Jurkat, Clone E6-1 (cell line): ENCODE data around the gene TMEM184C.

Experiments
- DNase-seq: peaks from one replicate; pipeline ENCODE4 v3.0.0-alpha.2; 2011; ENCODE audit warnings: low read depth, low spot score
- H3K4me3 ChIP-seq: 2 replicates; pipeline ENCODE4 v1.5.1; 2011; ENCODE audit warnings: mild to moderate bottlenecking, low read length, control low read depth, moderate library complexity

The TMEM184C gene

DNA sequence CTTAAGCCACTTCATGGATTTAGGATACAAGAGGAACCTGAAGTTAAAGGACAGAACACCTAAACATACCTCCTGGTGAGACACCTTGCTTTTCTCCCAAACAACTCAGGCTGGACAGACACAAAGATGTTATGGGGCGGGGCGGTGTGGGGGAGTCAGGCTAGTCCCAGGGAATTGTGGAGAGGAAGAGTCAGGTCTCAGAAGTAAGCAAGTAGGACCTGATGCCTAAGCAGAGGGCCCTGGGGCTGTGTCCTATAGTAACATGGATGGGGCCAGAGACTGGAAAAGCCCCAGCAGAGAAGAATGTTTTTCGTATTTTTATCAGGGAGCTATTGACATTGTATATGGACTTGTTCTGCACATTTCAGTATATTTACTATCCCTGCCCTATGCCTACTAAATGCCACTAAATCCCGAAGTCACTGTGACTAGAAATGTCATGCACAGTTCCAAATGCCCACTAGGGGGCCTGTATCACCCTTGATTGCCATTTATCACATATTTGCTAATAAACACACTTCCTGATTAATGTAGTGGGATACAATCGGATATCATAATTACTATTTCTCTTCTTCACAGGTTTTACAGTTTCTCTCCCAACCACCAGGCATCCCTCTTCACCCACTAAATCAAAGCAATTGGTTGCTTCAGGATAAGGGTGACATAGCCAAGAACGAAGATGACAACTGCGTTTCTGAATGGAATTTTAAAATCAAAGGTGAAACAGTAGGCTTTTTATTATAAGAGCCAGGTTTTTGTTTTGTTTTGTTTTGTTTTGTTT lies 90.9 kb downstream of the TMEM184C start:
- peak; percentile 41 for DNase-seq
- no peak overlapping the region for H3K4me3 ChIP-seq

- no peak overlapping the region for H3K4me3 ChIP-seq
Measured at GRCh38 chr4:147709999-147710398, 92.8 kb downstream of the TMEM184C start.

DNA sequence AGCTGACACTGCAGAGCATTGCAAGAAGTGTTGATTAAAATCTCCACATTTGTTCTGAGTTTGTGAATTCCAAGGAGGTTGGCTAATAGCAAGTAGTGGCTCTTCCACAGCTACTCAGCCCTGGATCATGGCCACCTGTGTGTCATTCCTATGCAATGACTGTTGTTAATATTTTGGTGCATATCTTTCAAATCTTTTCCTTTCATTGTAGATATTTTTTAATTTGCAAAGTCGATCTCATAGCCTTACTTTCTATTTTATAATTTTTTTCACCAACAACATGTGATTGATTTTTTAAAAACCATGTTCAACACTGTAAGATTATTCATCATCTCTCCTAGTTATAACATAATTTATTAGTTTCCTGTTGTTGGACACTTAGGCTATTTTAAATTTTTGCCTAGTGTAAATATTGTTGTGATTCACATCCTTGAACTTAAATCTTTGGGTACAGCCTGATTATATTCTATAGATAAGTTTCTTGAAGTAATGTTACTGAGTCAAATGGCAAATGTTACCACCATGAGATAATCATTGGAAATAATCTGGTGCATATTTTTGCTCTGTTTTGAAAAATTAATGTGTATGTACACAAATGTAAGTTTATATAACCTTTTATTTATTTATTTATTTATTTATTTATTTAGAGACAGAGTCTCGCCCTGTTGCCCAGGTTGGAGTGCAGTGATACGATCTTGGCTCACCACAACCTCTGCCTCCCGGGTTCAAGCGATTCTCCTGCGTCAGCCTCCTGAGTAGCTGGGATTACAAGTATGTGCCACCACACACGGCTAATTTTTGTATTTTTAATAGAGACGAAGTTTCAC lies 97.6 kb downstream of the TMEM184C start:
- H3K4me3 ChIP-seq: no peak overlapping the region
- DNase-seq: no peak

More at GRCh38 chr4:147709999-147710398, 92.8 kb downstream of the TMEM184C start:
- DNase-seq: no peak

DNA sequence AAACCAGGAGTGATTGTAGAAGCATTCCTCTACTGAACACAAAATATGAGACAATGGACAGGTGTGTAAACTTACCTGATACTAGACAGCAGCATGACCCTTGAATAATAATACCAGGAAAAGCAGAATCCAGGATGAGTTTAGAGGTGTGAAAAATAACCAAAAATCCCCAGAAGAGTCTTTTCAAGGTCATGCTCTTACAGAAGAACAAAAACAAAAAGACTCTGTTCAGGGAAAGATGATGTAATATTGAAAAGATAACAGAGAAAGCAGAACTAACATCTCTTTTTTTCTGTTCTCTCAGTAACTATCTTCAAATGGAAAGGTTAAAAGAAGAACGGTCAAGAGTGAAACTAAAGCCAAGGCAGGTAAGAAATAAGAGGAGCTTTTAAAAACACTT lies 100.7 kb downstream of the TMEM184C start:
- DNase-seq: no peak
- no peak overlapping the region for H3K4me3 ChIP-seq
